Stimulated activated CD4-positive, alpha-beta T cell treated with anti-CD3 and anti-CD28 coated beads, TNF-alpha, amount 100 ng/mL, for 1 hour (primary cell): Measurements from ENCODE around the gene ARL5C.

Experiments used
- DNase-seq, 3 donors: peaks; one replicate each; pipeline ENCODE4 v3.0.0-alpha.2; 2020; ENCODE audit warnings: low read depth in 3 of 3, low spot score in 1 of 3

The ARL5C gene, protein sequence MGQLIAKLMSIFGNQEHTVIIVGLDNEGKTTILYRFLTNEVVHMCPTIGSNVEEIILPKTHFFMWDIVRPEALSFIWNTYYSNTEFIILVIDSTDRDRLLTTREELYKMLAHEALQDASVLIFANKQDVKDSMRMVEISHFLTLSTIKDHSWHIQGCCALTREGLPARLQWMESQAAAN

DNA sequence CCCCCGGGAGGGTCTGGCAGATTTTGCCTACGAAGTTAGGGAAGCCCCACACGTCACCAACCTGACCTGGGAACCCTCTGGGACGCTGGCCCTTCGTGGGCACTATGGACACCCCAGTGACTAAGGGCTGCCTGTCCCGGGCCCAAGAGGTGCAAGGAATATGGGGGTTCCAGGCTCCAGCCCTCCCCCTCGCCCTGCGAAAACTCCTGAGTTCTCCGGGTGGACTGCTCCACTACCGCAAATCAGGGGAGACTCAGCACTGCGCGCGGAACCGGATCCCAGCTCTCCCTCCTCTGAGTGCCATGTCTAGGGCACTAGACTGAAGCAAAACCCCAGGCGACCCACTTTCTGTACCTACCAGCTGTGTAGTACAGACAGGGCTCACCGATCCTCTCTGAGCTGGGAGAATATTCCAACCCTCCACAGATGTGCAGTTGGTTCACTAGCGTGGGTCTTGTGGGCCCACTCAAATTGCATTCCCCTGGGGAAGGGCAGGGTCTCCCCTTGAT is at the start of gene ARL5C:
ARL5C (minus strand) TSS at position 321 of the 509 bp plus-strand sequence. CDS start 401 bp downstream, outside the sequence.
- no peak for DNase-seq

DNA sequence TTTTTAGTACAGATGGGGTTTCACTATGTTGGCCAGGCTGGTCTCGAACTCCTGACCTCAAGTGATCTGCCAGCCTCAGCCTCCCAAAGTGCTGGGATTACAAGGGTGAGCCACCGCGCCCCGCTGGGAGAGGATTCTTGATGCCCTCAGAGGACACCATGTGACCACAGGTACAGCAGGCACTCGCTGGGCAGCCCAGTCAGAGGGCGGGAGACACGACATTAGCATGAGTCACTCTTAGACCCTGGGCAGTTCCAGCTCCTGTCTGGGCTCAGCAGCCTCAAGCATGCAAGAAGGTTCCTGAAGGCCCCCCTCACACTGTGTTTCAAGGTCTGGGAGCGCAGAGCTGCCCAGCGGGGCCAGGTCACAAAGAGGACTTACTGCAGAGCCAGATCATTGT is 47.9 kb upstream of the ARL5C start:
- no peak for DNase-seq

DNA sequence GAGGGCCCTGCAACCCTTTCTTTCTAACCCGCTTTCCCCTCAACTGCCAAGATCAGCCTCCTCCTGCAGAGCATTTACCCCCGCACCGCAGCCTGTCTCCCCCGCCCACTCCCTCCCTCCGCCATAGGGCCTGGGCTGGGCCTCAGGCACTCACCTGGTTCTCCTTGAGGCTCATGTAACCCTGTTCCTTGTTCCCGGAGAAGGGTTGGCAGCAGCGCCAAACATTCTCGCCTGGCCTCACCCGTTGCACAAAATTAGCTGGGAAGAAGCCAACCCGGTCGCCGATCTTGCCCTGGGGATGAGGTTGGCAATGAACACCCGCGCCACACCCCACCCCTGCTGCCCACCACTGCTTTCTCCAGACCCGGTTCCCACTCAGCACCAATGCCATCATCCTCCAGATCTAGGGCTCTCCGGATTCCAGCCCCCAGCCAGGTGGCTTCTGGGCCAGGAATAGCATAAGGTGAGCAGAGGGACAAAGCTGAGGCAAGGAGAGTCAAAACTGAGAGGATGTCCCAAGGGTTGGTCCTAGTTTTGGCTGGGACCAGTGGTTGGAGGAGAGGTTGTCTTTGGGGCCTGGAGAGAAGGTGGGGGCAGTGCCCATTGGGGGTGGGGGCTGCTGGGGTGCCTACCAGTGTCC is 47.0 kb upstream of the ARL5C start:
- DNase-seq = no peak

DNA sequence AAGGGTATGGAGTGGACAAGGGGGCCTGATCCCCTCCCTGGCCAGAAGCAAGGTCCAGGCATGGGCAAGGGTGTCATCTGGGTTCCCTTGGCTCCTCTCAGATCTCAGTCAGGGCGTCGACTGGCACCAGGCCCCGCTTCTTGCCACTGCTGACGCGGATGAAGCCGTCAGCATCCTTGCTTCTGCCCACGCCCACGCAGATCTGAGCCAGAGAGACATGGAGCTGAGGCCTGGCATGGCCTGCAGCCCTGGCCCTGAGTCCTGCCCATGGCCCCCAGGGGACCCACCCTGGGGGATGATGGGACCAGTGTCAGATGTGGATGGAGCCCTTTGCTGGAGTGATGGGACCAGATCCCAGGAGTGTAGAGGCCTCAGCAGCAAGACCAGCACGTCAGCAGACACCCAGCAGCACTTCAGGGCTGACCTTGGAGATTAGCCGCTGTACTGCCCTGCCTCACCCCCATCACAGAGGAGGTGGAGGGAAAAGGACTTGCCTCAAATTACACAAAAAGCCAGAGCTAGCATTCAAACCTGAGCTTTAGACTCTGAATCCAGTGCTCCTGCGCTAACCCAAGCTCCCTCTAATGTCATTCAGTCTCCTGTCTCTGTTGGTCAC is 46.3 kb upstream of the ARL5C start:
- DNase-seq = no peak

DNA sequence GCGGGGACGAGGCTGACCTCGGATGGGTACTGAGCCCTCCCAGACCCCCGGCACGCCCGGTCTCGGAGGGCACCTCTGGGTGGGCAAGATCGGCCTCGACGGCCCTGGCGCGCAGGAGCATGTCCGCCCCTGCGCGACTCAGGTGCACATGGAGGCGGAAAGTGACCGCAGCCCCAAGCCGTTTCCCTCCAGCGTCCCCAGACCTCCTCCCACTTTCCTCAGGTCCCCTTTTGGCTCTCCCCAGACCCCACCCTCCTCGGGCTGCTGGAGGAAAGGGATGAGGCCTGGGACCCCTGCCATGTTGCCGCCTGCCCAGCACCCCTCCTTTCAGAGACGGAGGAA is 44.1 kb upstream of the ARL5C start:
- no peak for DNase-seq

DNA sequence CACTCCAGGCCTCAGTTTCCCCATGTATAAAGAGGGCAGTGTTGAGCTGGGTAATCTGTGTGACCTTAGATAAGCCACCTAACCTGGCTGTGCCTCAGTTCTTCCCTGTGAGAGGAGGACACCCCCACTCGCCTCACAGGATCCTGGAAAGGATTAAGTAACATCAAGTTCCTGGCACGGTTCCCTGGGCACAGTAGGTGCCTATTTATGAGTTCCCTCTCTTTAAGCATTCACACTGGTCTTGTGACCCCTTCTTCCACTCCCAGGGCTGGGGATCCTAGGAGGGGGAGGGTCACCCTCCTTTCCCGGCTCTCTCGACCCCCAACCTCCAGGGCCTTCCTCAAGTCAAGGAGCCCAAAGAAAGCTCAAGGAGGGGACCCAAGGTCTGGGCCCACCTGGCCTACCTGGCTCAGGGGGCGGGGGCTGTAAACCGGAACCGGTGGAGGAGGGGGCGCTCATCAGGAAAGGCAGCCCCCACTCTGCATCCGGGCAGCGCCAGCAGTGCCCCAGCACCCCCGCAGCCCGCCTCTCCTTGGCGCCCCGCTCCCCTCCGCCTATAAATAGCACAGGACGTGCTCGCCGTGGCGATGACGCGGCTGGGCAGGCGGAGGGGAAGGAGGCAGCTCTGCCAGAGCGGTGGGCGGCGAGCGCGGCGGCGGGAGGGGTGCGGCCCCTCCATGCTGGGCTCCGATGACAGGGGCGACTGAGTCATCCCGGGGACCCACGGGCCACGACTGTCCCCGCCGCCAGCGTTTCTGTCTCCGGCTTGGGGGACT is 43.5 kb upstream of the ARL5C start:
- DNase-seq = peak in 2 of 3 donors; percentile 48 to 52

DNA sequence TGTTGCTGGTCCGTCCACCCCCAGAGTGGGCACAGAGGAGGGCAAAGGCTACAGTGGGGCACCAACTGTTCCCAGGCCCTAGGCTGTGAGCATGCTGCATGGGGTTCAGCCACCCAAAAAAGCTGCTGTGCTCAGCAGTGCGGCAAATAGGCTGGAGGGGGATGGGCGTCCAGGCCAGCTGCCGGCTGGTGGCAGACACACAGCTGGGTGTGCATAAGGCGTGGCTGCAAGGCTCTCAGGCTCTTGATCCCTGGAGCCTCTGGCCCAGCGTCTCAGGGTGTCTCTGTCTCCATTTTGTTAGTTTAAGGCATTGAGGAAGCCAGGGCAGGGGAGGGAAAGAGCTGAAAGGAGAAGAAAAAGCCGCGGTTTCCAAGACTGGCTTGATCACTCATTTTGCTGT is 42.9 kb upstream of the ARL5C start:
- no peak for DNase-seq

DNA sequence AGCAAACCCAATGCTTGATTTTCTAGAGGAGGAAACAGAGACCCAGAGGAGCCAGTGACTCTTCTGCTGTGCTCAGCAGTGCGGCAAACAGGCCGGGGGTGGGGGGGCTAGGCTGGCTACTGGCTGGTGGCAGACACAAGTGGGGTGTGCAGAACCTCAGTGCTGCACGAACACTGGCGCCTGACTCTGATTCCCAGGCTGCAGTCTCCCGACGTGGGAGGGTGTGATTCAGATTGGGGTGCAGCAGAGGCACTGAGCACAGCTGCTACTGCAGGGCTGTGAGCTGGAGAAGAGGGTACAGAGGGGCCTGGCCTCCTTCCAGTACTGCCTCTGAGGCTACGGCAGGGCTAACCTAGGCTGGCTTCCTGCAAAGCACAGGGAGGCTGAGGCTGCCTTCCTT is 42.2 kb upstream of the ARL5C start:
- DNase-seq = no peak

DNA sequence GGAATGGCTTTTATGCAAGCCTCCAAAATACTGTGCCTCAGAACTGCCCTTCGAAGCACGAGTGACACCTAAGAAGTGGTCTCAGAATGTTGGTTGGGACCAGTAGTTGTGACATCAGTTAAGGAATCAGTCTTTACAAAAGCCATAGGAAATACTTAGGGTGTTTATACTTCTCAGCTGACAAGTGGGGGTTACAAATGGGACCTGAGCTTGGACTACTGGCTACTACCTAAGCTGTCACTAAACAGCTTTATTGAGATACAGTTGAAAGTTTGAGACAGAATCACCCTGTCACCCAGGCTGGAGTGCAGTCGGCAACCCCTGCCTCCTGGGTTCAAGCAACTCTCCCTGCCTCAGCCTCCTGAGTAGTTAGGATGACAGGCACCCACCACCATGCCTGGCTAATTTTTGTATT is 39.2 kb upstream of the ARL5C start:
- no peak for DNase-seq

DNA sequence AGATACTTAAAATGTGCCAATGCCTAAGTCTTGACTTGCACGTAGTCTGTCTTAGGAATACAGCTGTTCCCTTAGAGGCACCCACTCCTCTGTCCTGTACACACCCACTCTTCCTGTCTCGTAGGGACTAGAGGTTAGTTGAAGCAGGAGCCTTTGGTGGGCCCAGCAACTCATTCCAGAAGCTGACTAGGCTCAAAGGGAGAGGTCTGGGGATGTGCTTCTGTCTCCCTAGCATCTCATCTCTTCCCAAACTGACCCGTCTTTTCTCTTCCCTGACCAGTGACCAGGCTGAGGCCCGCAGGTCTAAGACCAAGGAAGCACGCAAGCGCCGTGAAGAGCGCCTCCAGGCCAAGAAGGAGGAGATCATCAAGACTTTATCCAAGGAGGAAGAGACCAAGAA is 38.3 kb upstream of the ARL5C start:
- DNase-seq = no peak

DNA sequence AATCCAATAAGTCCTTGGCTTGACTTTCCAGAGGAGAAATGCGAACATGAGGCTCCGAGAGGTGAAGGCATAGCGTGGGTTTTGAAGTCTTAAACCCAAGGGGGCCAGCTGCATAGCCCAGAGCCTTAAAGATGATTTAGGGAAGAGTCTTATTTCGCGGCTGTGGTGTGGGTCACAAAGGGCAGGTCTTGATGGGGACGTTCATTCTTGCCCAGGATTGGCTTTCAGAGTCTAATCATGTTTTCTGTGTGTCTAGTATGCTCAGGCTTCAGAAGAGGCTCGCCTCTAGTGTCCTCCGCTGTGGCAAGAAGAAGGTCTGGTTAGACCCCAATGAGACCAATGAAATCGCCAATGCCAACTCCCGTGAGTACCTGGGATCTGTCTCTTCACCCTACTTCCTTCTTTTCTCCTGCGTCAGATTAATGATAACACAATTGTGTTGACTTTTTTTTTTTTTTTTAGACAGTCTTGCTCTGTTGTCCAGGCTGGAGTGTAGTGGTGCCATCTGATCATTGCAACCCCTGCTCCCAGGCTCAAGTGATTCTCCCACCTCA is 35.1 kb upstream of the ARL5C start:
- DNase-seq = no peak

DNA sequence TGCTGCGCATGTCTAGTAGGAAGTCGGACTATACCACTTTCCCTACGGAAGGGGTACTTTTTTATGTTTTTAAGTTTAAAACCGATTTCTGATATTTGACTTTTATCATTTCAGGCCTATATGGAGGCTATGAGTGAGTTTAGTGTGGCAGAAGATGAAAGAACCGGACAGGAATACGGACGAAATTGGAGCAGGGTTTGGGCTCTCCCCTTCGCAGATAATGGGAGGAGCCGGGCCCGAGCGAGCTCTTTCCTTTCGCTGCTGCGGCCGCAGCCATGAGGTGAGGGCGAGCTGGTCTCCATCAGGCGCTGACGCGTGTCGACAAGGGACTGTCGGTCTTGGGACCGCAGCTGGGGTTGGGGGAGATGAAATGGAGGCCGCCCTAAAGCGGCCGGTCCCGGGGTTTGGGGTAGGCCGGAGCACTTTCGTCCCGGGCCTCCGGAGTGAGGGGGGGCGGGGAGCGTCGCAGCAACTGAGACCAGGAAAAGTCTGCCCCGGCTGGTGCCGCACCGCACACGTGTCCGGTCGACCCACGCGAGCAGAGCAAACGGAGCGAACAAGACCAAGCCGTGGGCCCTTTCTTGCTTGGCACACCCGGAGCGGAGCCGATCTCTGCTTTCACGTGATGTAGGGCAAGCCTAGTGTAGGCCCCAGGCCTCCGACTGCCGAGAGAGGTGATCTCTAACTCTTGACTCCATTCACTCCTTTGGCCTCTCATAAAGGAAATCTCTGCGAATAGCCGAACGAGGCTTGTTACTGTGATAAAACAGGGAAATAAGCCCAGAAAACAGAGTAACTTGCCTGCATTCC is 34.3 kb upstream of the ARL5C start, which contains the start of gene RPL19:
RPL19 (plus strand) TSS at position 214 of the 810 bp plus-strand sequence; CDS start at position 276, 62 bp downstream.
- peak; percentile 56 to 68 (median 65) for DNase-seq

DNA sequence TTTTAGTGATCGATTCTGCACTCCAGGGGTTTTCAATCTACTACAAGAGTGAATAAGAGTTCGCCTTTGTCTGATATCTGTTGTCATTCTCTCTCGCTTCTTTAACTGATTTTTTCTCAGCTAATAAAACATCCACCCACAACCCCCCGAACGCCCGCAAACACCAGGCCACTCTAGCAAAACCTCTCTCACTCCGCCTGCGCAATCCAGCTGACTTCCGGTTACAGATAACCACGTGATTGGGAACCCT is 33.8 kb upstream of the ARL5C start:
- peak; percentile 71 to 72 (median 72) for DNase-seq

DNA sequence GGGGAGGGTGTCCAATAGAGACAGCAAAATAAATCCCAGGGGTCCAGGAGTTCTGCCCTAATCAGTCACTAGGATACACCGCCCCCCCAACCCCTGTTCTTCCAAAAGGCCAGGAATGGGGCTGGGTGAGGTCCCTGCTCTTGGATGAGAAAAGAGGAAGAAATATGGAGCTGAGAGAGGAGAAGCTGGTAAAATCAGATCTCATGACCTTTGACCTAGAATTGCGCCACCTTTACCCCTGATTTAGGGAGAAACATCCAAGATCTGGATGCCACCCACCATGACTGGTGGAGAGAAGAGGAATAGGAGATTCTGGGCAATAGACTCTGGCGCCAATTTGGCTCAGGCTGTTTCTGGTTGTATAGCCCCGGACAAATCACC is 32.2 kb upstream of the ARL5C start:
- no peak for DNase-seq

DNA sequence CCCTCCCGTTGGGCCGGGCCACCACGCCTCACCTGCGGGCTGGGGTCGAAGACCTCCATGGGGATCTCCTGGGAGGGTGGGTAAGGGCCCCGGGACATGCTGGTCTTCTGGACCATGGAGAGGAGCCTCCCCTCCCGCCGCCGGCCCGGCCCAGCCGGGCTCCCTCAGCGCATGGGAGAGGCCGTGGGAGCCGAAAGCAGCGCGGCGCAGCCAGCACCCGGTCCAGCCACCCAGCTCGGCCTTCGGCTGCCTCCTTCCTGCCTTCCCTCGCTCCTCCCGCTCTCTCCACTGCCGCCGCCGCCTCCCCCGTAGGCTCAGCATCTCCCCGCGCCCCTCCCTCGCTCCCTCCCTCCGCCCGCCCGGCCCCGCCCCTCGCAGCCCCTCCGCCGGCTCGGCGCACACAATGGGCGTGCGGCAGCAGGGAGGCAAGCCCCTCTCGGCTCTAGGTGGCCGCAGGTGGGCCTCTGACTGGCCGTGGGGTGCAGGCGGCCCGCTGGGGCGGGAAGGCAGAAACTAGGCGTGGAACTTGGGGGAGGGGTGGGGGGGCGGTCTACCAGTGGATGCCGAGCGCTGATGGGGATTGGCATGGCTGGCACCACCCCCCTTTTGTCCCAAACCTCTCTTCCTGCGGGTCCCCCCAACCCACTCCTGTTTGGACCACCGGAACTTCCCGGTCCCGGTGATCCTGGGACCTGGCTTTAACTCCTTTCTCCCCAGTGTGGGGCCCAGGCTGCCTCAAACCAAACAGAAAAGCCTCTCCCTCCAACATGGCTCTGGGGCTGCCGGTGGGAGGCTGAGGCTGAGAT is 31.6 kb upstream of the ARL5C start, which contains the start of gene CACNB1:
CACNB1 (minus strand) TSS at position 290 of the 806 bp plus-strand sequence; CDS start at position 116, 174 bp downstream.
- peak; percentile 16 to 59 (median 29) for DNase-seq

DNA sequence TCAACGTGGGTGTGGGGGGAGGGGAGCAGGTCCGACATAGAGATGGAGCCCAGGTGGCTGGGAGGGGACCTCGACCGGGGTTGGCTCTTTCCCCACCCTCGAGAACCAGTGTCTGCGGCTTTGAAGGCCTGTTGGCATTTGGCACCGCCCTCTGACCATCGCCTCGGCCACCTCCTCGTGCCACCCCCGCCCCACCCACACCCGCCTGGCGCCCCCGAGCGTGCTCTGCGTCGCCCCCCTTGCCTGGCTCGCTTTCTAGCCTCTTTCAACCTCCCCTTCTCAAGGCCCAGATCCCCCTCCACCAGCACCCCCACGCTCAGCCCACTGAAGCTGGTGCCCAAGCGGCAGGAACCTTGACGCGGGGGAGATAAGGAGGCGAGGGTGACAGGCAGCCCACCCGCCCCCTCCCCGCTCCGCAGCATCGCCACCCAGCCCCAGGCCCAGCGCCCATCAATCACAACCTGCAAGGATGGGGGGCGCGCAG is 30.9 kb upstream of the ARL5C start:
- DNase-seq = no peak

DNA sequence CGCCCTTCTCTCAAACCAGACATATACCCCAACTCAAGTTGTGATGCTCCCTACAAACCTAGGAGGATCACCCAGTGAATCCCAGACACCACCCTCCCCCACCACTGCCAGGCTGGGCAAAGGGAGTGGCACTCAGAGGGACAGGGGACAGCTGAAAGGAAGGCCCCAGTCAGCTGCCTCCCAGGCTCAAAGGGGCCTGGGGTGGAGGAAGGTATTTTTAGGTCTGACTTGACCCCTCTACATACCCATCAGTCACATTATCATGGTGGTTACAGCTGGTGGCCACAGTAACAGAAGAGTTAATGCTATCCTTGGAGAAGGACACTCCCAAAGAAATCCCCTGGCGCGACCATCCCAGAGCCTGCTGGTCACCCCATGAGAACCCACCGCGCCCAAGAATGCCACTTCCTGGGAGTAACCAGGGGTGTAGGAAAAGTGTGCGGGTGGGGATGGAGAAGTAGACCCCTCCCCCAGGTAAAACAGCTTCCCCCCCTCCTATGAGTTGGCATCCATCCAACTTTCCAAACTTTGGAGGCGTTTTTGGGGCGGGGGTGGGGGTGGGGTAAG is 30.4 kb upstream of the ARL5C start:
- no peak for DNase-seq

DNA sequence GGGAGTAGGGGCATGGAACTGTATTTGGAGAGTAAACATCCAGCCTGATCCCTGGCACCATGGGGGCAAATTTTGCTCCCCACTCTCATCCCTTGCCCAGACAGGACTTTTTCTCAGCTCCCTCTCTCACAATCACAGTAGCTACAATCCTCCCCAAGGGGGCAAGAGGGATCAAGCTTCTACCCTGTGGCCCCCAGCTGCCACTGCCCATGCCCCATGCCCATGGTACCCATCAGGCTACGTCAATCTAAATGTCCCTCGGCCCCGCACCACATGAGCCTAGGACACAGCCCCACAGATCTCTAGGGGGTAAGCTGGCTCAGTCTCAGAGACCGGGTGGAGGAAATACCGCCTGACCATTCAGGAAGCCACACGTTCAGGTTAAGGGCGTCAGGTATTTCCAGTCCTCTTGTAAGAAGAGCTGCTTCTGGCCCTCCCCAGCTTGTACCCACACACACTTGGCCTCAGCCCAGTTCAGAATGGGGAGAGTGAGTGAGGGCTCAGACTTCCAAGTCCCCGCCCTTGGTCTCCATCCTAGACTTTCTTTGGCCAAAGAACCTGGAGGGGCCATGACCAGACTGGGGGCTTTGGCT is 29.7 kb upstream of the ARL5C start:
- DNase-seq = no peak

DNA sequence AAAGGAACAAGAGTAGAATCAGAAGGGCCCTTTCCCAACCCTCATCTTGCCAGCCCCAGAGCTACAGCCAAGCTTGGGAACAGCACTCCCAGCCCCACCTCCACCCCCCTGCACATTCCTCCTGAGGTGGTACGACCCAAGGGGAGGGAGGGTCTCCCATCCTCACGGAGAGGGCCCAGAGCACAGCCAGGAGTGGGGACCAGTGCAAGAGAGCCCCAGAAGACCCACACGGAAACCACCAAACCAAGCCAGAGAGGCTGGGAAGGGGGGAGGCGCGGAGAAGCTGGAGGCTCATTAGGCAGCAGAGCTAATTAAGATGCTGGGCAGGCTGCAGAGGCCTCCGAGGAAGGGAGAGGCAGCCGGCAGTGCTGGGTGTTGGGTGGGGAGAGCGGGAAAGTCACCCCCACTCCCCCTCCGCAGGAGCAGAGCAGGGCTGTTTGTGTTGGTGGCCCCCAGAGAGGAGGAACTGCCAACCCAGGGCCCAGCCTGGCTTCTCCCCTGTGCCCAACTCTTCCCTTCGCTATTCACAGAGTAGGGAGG is 29.1 kb upstream of the ARL5C start:
- no peak for DNase-seq
